Breast epithelium (tissue), 3 donors: ENCODE measurements around the gene PRCD.

Experiments
- CTCF ChIP-seq, 3 donors: fragments of 450-650 bp; IDR thresholded peaks; one replicate each; pipeline ENCODE4 v1.5.1; 2016 to 2017; ENCODE audit warnings: antibody characterized with exemption in 3 of 3, mild to moderate bottlenecking in 3 of 3, moderate library complexity in 3 of 3
- POLR2AphosphoS5 ChIP-seq, 3 donors: sonication (generic); formaldehyde crosslinking; IDR thresholded peaks; one replicate each; pipeline ENCODE4 v1.6.1; 2017; ENCODE audit warnings: antibody characterized with exemption in 3 of 3

- TF ChIP-seq CTCF (IDR thresholded peaks at IDR 0.05) (no peak), POLR2AphosphoS5 (IDR thresholded peaks at IDR 0.05) (no peak)
Measured at GRCh38 chr17:76546556-76547182, 6.8 kb downstream of the PRCD start.
